Measurements from ENCODE around the gene GPS2.

GPS2 gene

GRCh38 chr17:7325031-7325528 lies 9.9 kb upstream of the GPS2 start:
- H2AFZ ChIP-seq (ENCODE audit: low read length): no peak overlapping the region
- H3K4me1 ChIP-seq (ENCODE audit: insufficient read depth, low read length, severe bottlenecking): peaks cover 13% of the 10 kb centered on the region
- no peaks in the 10 kb centered on the region for H3K9me2 ChIP-seq (ENCODE audit: low read depth, low read length)
- H3K27me3 ChIP-seq (ENCODE audit: insufficient read depth, low read length): no peaks in the 10 kb centered on the region
- H3K4me2 ChIP-seq (ENCODE audit: low read length): no peak overlapping the region
- 0 out of 2 replicates have a peak, but pooled peaks cover 2% of the 10 kb centered on the region for H3F3A ChIP-seq (ENCODE audit: insufficient read depth, low read length)
- H3K79me2 ChIP-seq (ENCODE audit: insufficient read depth, low read length): no peaks in the 10 kb centered on the region
- H3K36me3 ChIP-seq (ENCODE audit: insufficient read depth, low read length): peaks cover 64% of the 10 kb centered on the region
- H3K9ac ChIP-seq (ENCODE audit: low read length): no peak overlapping the region
- no peak overlapping the region for H3K27ac ChIP-seq (ENCODE audit: low read depth, low read length, poor library complexity, severe bottlenecking)
- no peaks in the 10 kb centered on the region for H3K9me3 ChIP-seq (ENCODE audit: low read length)
- no peak for TF ChIP-seq EZH2 (IDR thresholded peaks at IDR 0.05; ENCODE audit: borderline replicate concordance, low read length)
- no peak for TF ChIP-seq CTCF (IDR thresholded peaks at IDR 0.05; ENCODE audit: low read length)
- no peak overlapping the region for H3K4me3 ChIP-seq (ENCODE audit: low read depth, low read length, poor library complexity, severe bottlenecking)
- H4K20me1 ChIP-seq (ENCODE audit: insufficient read depth, low read length): no peaks in the 10 kb centered on the region

- H3F3A ChIP-seq (ENCODE audit: insufficient read depth, low read length): 0 out of 2 replicates have a peak, but pooled peaks cover 2% of the 10 kb centered on the region
- peaks cover 13% of the 10 kb centered on the region for H3K4me1 ChIP-seq (ENCODE audit: insufficient read depth, low read length, severe bottlenecking)
- H4K20me1 ChIP-seq (ENCODE audit: insufficient read depth, low read length): no peaks in the 10 kb centered on the region
- no peak overlapping the region for H3K4me3 ChIP-seq (ENCODE audit: low read depth, low read length, poor library complexity, severe bottlenecking)
- no peak overlapping the region for H2AFZ ChIP-seq (ENCODE audit: low read length)
- H3K9me3 ChIP-seq (ENCODE audit: low read length): no peaks in the 10 kb centered on the region
- no peak for TF ChIP-seq EZH2 (IDR thresholded peaks at IDR 0.05; ENCODE audit: borderline replicate concordance, low read length)
- TF ChIP-seq CTCF (IDR thresholded peaks at IDR 0.05; ENCODE audit: low read length): no peak; the same call in 1 of the 2 replicates
- H3K9ac ChIP-seq (ENCODE audit: low read length): no peak overlapping the region
- H3K27me3 ChIP-seq (ENCODE audit: insufficient read depth, low read length): no peaks in the 10 kb centered on the region
- no peak overlapping the region for H3K27ac ChIP-seq (ENCODE audit: low read depth, low read length, poor library complexity, severe bottlenecking)
- no peaks in the 10 kb centered on the region for H3K79me2 ChIP-seq (ENCODE audit: insufficient read depth, low read length)
- no peak overlapping the region for H3K4me2 ChIP-seq (ENCODE audit: low read length)
- H3K9me2 ChIP-seq (ENCODE audit: low read depth, low read length): no peaks in the 10 kb centered on the region
- H3K36me3 ChIP-seq (ENCODE audit: insufficient read depth, low read length): peaks cover 65% of the 10 kb centered on the region
Observed at GRCh38 chr17:7324438-7324779, 9.2 kb upstream of the GPS2 start.

- H3K4me2 ChIP-seq (ENCODE audit: low read length): no peak overlapping the region
- H3F3A ChIP-seq (ENCODE audit: insufficient read depth, low read length): 0 out of 2 replicates have a peak, but pooled peaks cover 2% of the 10 kb centered on the region
- no peaks in the 10 kb centered on the region for H3K79me2 ChIP-seq (ENCODE audit: insufficient read depth, low read length)
- H3K9ac ChIP-seq (ENCODE audit: low read length): no peak overlapping the region
- TF ChIP-seq CTCF (IDR thresholded peaks at IDR 0.05; ENCODE audit: low read length) (peak; percentile 92), EZH2 (IDR thresholded peaks at IDR 0.05; ENCODE audit: borderline replicate concordance, low read length) (no peak)
- peaks cover 13% of the 10 kb centered on the region for H3K4me1 ChIP-seq (ENCODE audit: insufficient read depth, low read length, severe bottlenecking)
- no peaks in the 10 kb centered on the region for H3K9me2 ChIP-seq (ENCODE audit: low read depth, low read length)
- H3K9me3 ChIP-seq (ENCODE audit: low read length): no peaks in the 10 kb centered on the region
- no peaks in the 10 kb centered on the region for H3K27me3 ChIP-seq (ENCODE audit: insufficient read depth, low read length)
- no peak overlapping the region for H2AFZ ChIP-seq (ENCODE audit: low read length)
- H3K27ac ChIP-seq (ENCODE audit: low read depth, low read length, poor library complexity, severe bottlenecking): no peak overlapping the region
- peaks cover 69% of the 10 kb centered on the region for H3K36me3 ChIP-seq (ENCODE audit: insufficient read depth, low read length)
- H3K4me3 ChIP-seq (ENCODE audit: low read depth, low read length, poor library complexity, severe bottlenecking): no peak overlapping the region
- no peaks in the 10 kb centered on the region for H4K20me1 ChIP-seq (ENCODE audit: insufficient read depth, low read length)
Observed at GRCh38 chr17:7323731-7324437, 8.7 kb upstream of the GPS2 start.
